GM12891 (cell line): ENCODE data around the gene ACAA2.

Experiments
- POLR2A ChIP-seq: IDR thresholded peaks from 2 replicates; pipeline ENCODE4 v1.6.1; 2011; ENCODE audit warnings: low read depth, low read length, control low read depth
- POLR2AphosphoS5 ChIP-seq: IDR thresholded peaks from 2 replicates; pipeline ENCODE4 v1.6.1; 2011; ENCODE audit warnings: low read depth, low read length, control low read depth
- SPI1 ChIP-seq: IDR thresholded peaks from 2 replicates; pipeline ENCODE4 v1.6.1; 2011; ENCODE audit warnings: low read depth, low read length, control low read depth
- TAF1 ChIP-seq: IDR thresholded peaks from 2 replicates; pipeline ENCODE4 v1.6.1; 2011; ENCODE audit warnings: low read depth, low read length, control low read depth

DNA sequence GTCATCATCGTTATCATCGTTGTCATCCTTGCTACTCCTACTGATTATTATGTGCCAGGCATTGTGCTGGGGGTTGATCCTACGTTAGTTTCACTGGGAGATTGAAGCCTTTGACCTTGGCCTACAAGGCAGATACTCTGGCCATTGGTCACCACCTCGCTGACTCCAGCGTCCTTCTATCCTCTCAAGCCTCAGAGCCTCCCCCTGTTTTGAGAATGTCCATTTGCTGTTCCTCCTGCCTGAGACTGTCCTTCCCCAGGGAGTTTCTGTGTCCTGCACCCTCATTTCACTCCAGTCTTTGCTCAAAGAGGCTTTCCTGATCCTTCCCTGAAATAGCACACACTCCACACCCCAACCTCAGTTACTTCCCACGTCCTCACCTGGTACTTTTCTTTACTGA lies 57.8 kb downstream of the ACAA2 start:
- TF ChIP-seq POLR2AphosphoS5 (no peak), POLR2A (no peak), TAF1 (no peak), SPI1 (no peak)
